Activated CD4-positive, alpha-beta T cell treated with anti-CD3 and anti-CD28 coated beads, Interleukin-2, amount 50 U/mL, for 24 hours (primary cell): ENCODE data around the gene MPG.

Experiments used
- DNase-seq, 2 donors: peaks; one replicate each; pipeline ENCODE4 v3.0.0-alpha.2; 2020; ENCODE audit warnings: low read depth in 1 of 2, low spot score in 1 of 2

Gene MPG

GRCh38 chr16:66309-67182, 11.5 kb upstream of the MPG start:
- DNase-seq: no peak

GRCh38 chr16:67183-67791, 10.7 kb upstream of the MPG start:
- no peak for DNase-seq

- no peak for DNase-seq
Observed at GRCh38 chr16:67884-68789, 9.9 kb upstream of the MPG start.

- DNase-seq: no peak
Observed at GRCh38 chr16:69181-69580, 8.8 kb upstream of the MPG start.

- DNase-seq: no peak
Observed at GRCh38 chr16:71210-71539, 6.8 kb upstream of the MPG start.

- no peak for DNase-seq
Observed at GRCh38 chr16:71540-72401, 6.3 kb upstream of the MPG start.

GRCh38 chr16:72561-73548, 5.2 kb upstream of the MPG start, which contains the start of gene RHBDF1:
RHBDF1 (minus strand) TSS chr16:72631; CDS start chr16:65015, 7,616 bp downstream.
- DNase-seq: no peak

- no peak for DNase-seq
Observed at GRCh38 chr16:74051-74746, 3.8 kb upstream of the MPG start.

GRCh38 chr16:74747-75334, 3.2 kb upstream of the MPG start:
- no peak for DNase-seq

GRCh38 chr16:75580-76501, 2.2 kb upstream of the MPG start:
- no peak for DNase-seq

GRCh38 chr16:76535-77272, 1.3 kb upstream of the MPG start:
- no peak for DNase-seq

GRCh38 chr16:77273-77806, 685 bp upstream of the MPG start:
- peak in 1 of 2 donors; percentile 24 for DNase-seq

GRCh38 chr16:78444-79150, 572 bp downstream of the MPG start:
- DNase-seq: no peak

- no peak for DNase-seq
Observed at GRCh38 chr16:79151-80054, 1.4 kb downstream of the MPG start.

- DNase-seq: no peak
Observed at GRCh38 chr16:83060-83603, 5.1 kb downstream of the MPG start.
